Endometrium (tissue), 2 donors: ENCODE results near the gene ESF1.

Experiments
- FAIRE-seq: peaks from 2 replicates; lab custom pipeline; 2012; peaks lifted over from hg19 to GRCh38; lab: Jason Lieb, UNC
- donor health status: control.
- donor health status: control.

Gene ESF1

DNA sequence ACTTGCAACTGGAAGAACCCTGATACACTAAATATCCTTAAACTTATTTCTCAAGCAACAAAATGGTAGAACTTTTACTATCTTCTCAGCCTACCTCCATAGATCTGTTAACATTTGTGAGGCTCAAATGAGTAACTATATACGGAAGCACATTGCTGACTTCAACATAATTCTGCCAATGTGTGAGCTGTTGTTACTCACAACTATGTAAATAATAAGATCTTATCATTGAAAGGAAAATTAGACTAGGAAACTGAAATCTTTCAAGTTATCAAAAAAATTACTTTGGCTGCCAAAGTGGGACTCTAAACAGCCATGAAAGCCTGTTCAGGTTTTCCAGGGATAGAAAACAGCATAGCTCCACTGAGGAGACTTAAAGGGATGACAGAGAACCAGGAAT, 105.8 kb downstream of the ESF1 start:
- FAIRE-seq, result no peak

DNA sequence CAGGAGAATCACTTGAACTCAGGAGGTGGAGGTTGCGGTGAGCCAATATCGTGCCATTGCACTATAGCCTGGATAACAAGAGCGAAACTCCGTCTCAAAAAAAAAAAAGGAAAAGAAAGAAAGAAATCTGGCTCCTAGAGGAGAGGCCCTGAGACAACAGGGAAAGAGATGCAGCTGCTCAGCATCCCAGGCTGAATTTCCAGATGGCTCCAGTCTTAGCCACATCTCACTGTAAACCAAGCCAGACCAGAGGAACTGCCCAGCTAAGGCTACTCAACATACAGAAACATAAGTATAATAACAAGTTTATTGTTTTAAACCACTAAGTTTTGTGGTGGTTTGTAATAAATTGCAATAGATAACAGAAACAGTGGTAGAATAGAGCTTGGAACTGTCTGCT, 107.5 kb downstream of the ESF1 start:
- FAIRE-seq, result no peak

DNA sequence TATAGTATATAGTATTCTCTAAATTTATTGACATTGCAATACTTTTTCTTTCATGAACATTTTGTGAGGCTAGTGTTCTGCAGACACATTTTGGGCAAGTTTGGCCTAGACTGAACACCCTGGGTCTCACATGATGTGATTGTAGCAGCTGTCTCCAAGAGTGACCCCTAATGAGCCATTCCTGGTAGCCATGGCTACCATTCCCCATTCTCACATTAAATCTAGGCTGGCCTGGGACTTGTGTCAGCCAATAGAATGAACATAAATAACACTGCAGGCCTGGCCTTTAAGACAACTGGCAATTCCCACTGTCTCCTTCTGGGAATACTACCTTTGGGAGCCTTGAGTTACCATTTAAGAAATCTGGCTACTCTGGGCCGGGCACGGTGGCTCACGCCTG, 108.0 kb downstream of the ESF1 start:
- no peak for FAIRE-seq

DNA sequence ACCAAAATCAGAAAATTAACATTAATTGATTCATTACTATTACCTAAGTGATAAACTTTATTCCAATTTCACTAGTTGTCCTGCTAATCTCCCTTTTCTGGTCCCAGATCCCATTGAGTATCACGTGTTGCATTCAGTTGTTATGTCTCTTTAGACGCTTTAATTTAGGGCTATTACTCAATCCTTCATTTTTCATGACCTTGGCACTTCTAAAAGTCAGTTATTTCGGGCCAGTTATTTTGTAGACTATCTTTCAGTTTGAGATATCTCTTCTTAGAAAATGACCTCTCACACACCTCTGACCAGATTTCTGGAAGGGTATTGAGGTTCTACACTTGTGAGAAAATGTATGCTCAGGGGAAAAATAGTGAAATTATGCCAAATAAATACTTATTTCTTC, 112.0 kb downstream of the ESF1 start:
- FAIRE-seq, result no peak

DNA sequence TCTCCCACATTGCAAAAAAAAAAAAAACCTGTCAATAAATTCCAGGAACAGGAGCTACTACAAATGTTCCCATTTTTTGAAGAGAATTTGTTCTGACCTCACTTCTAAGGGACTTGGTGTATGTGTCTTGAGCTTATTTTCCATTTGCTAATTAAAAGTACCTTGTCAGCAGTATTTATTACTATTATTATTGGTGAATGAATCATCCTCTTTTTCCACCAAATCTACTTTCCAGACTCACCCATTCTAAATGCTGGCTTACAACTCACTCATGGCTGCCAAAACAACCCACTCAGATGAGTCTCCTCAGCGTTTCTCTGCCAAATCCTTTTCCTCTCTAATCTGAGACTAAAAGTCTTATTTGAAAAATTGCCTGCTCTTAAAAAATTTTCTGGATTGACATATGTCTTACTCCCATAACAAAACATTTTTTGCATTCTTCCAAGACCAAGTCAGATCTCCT, 112.8 kb downstream of the ESF1 start:
- no peak for FAIRE-seq

DNA sequence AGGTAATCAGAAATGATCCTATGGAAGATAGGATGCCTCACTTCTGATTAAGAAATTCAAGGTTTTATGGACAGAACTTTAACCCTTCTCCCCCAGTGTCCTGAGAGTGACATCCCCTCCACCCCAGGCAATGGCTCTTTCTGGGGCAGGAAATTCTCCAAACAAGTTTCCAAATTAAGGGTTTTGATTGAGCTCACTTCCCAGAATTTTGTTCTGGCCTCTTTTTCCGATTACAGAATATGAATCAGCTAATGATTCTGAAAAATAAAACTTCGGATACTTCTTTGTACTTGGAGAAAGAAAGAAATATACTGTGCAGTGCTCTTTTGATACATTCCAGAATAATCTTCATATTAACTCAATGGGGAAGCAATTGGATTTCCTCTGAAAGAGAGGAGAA, 113.2 kb downstream of the ESF1 start:
- FAIRE-seq, result no peak

DNA sequence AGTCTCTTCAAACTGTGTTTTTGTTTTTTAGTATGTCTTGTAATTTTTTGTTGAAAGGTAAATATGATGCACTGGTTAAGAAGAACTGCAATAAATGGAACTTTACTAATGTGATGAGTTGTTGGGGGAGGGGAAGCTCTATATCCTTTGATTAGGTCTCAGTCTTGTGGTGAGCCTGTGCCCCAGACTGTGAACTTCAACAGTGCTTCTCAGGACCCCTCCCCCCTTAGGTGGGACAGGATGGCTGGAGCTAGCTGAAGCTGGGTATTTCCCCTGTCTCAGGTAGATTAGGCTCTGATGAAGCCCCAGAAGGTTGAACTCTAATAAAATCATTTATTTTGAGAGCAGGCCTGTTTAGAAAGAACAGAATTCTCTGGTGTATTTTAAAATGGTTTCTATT, 114.6 kb downstream of the ESF1 start:
- FAIRE-seq, result no peak

DNA sequence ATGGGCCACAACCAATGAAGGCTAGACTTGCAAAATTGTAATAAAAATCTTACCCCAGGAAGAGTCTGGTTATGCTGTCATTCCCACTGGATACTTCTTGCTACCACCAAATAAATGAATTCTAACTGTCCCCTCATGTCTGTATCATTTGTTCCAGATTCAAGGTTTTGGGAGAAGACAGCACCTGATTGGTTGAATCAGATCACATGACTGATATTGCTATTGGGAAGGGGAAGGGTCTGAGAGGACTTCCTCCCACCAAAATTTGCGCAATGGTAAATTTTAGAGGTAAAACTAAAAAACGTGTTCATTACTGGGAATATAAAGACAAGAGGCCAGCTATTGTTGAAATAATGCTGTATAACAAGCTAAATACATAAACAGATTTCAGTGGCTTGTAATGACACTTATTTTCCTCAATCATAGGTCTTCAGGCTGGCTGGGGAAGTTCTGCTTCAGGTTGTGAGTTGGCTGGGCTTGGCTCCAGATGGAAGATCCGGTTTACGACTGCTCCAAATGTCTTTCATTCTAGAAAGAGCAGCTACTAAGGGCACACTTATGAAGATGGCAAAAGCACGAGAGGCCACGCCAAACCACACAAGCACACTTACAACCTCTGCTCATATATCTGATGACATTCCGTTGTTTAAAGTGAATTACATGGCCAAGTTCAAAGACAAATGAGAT, 118.9 kb downstream of the ESF1 start:
- FAIRE-seq, result no peak
